ENCODE measurements around the gene NEK6. TPM values are rescaled to one million over a fixed set of nuclear protein-coding genes. Genes with fewer than 3 reads are reported as not detected.

Gene NEK6
- total and polyA plus RNA-seq, 9 of the 15 experiments (the other 6 are each of a cell fraction or from before 2014, with no cell fraction given) = 3.1 to 19.0 (median 8.4) TPM

DNA sequence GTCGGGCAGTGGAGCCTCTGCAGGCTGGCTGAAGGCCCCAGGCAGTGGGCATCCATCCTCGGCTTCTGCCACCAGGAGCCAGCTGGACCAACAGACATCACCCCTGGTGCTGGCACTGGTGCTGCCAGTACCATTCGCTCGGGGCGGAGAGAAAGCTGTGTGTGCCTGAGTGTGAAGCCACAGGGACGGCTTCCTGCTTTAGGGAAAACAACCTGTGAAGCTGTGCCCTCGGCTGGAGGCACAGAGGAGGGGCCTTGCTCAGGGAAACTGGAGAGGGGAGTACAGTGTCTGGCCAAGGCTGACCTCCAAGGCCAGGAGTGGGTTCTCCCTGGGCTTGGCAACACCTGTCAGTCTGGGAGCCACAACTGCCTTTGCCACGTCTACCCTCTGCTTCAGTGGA lies 38.3 kb downstream of the NEK6 start:
- CTCF ChIA-PET (ENCODE audit: low intra/inter-chr PET ratio) = no interaction called here

More for the DNA sequence above, 38.3 kb downstream of the NEK6 start:
- ATAC-seq = no peak
- DNase-seq (ENCODE audit: extremely low read depth in 1 of 4, low spot score in 3 of 4) = no peak
- intact Hi-C loops (cut with micrococcal nuclease) (no loop called here), in situ Hi-C loops (cut with MboI) (no loop called here)
- 51% methylated on average over 7 of the region's 8 CpGs for WGBS (ENCODE audit: insufficient coverage, low coverage, missing lambda C conversion rate)
- BruUV-seq (replicated peaks) = no TSS peak
- no peaks in the 10 kb centered on the region for H3K9me1 ChIP-seq (ENCODE audit: control insufficient read depth, insufficient read depth, low read length)
- no peak overlapping the region for H3K27ac ChIP-seq (ENCODE audit: extremely low read depth, low read depth, low read length)
- H4K20me1 ChIP-seq (replicated peaks; ENCODE audit: control insufficient read depth, insufficient read depth, low read length) = peaks cover 63% of the 10 kb centered on the region
- POLR2A ChIA-PET = no interaction called here
- H3K4me3 ChIP-seq = no peak overlapping the region
- FAIRE-seq = no peak
- no peaks in the 10 kb centered on the region for H3K79me2 ChIP-seq (ENCODE audit: control insufficient read depth, insufficient read depth, low read length)
- no peak for TF ChIP-seq RBM39 (optimal IDR thresholded peaks at IDR 0.05; ENCODE audit: low read depth, low read length)
- no peak for TF ChIP-seq ZNF212 (CRISPR knock-in tag; IDR thresholded peaks at IDR 0.05)
- no peak for TF ChIP-seq KAT8 (IDR thresholded peaks at IDR 0.05; ENCODE audit: low read depth)
- no peak for TF ChIP-seq SIN3B (IDR thresholded peaks at IDR 0.05; ENCODE audit: low read depth)
- TF ChIP-seq NFIX (CRISPR knock-in tag; IDR thresholded peaks at IDR 0.05; ENCODE audit: low read depth) = no peak
- TF ChIP-seq, protein P1, sequence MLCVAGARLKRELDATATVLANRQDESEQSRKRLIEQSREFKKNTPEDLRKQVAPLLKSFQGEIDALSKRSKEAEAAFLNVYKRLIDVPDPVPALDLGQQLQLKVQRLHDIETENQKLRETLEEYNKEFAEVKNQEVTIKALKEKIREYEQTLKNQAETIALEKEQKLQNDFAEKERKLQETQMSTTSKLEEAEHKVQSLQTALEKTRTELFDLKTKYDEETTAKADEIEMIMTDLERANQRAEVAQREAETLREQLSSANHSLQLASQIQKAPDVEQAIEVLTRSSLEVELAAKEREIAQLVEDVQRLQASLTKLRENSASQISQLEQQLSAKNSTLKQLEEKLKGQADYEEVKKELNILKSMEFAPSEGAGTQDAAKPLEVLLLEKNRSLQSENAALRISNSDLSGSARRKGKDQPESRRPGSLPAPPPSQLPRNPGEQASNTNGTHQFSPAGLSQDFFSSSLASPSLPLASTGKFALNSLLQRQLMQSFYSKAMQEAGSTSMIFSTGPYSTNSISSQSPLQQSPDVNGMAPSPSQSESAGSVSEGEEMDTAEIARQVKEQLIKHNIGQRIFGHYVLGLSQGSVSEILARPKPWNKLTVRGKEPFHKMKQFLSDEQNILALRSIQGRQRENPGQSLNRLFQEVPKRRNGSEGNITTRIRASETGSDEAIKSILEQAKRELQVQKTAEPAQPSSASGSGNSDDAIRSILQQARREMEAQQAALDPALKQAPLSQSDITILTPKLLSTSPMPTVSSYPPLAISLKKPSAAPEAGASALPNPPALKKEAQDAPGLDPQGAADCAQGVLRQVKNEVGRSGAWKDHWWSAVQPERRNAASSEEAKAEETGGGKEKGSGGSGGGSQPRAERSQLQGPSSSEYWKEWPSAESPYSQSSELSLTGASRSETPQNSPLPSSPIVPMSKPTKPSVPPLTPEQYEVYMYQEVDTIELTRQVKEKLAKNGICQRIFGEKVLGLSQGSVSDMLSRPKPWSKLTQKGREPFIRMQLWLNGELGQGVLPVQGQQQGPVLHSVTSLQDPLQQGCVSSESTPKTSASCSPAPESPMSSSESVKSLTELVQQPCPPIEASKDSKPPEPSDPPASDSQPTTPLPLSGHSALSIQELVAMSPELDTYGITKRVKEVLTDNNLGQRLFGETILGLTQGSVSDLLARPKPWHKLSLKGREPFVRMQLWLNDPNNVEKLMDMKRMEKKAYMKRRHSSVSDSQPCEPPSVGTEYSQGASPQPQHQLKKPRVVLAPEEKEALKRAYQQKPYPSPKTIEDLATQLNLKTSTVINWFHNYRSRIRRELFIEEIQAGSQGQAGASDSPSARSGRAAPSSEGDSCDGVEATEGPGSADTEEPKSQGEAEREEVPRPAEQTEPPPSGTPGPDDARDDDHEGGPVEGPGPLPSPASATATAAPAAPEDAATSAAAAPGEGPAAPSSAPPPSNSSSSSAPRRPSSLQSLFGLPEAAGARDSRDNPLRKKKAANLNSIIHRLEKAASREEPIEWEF (CRISPR knock-in tag; IDR thresholded peaks at IDR 0.05) = no peak
- no peak for TF ChIP-seq CCNT2 (IDR thresholded peaks at IDR 0.05; ENCODE audit: borderline replicate concordance, extremely low read depth, insufficient read length, low read depth, low read length)
- no peak for TF ChIP-seq MYNN (IDR thresholded peaks at IDR 0.05)
- TF ChIP-seq MYNN (CRISPR knock-in tag; IDR thresholded peaks at IDR 0.05) = no peak
- TF ChIP-seq PHB2 (IDR thresholded peaks at IDR 0.05; ENCODE audit: low read depth) = no peak
- TF ChIP-seq HMG20A (CRISPR knock-in tag; conservative IDR thresholded peaks at IDR 0.05) = no peak
- TF ChIP-seq, protein P2, sequence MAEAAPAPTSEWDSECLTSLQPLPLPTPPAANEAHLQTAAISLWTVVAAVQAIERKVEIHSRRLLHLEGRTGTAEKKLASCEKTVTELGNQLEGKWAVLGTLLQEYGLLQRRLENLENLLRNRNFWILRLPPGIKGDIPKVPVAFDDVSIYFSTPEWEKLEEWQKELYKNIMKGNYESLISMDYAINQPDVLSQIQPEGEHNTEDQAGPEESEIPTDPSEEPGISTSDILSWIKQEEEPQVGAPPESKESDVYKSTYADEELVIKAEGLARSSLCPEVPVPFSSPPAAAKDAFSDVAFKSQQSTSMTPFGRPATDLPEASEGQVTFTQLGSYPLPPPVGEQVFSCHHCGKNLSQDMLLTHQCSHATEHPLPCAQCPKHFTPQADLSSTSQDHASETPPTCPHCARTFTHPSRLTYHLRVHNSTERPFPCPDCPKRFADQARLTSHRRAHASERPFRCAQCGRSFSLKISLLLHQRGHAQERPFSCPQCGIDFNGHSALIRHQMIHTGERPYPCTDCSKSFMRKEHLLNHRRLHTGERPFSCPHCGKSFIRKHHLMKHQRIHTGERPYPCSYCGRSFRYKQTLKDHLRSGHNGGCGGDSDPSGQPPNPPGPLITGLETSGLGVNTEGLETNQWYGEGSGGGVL (CRISPR knock-in tag; IDR thresholded peaks at IDR 0.05) = no peak
- no peak for TF ChIP-seq MAFK (IDR thresholded peaks at IDR 0.05; ENCODE audit: low read length)
- TF ChIP-seq, protein P3, sequence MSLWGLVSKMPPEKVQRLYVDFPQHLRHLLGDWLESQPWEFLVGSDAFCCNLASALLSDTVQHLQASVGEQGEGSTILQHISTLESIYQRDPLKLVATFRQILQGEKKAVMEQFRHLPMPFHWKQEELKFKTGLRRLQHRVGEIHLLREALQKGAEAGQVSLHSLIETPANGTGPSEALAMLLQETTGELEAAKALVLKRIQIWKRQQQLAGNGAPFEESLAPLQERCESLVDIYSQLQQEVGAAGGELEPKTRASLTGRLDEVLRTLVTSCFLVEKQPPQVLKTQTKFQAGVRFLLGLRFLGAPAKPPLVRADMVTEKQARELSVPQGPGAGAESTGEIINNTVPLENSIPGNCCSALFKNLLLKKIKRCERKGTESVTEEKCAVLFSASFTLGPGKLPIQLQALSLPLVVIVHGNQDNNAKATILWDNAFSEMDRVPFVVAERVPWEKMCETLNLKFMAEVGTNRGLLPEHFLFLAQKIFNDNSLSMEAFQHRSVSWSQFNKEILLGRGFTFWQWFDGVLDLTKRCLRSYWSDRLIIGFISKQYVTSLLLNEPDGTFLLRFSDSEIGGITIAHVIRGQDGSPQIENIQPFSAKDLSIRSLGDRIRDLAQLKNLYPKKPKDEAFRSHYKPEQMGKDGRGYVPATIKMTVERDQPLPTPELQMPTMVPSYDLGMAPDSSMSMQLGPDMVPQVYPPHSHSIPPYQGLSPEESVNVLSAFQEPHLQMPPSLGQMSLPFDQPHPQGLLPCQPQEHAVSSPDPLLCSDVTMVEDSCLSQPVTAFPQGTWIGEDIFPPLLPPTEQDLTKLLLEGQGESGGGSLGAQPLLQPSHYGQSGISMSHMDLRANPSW (CRISPR knock-in tag; IDR thresholded peaks at IDR 0.05) = no peak
- no peaks in the 10 kb centered on the region for H3K36me3 ChIP-seq (ENCODE audit: control insufficient read depth, insufficient read depth, low read length)
- H3K27me3 ChIP-seq (ENCODE audit: control insufficient read depth in 2 of 2, insufficient read depth in 2 of 2, low read length in 2 of 2) = no peaks in the 10 kb centered on the region; a peak in 1 of 5 replicates
- no peak overlapping the region for H2AFZ ChIP-seq (ENCODE audit: low read depth, low read length)
- no peak overlapping the region for H3K9ac ChIP-seq (ENCODE audit: insufficient read depth in 1 of 2, low read depth in 2 of 2, low read length in 2 of 2)
- no peaks in the 10 kb centered on the region for H3K9me3 ChIP-seq (replicated peaks; ENCODE audit: control insufficient read depth, insufficient read depth, low read depth, low read length)
- H3K4me1 ChIP-seq (replicated peaks in 1 of 2; ENCODE audit: control insufficient read depth in 2 of 2, insufficient read depth in 2 of 2, low read length in 2 of 2) = peaks cover 0 to 18% of the 10 kb centered on the region in 2 experiments; a peak in 2 of 5 replicates
- no peak overlapping the region for H3K4me2 ChIP-seq (ENCODE audit: insufficient read depth, low read length)

Measured in K562 (cell line).